Stimulated activated CD4-positive, alpha-beta T cell treated with anti-CD3 and anti-CD28 coated beads, Interleukin-4, amount 100 ng/mL, for 1 hour (primary cell): ENCODE data around the gene HEPACAM.
"Not testable (repeated sequence)": the region's sequence is repeated elsewhere in the genome, so short reads cannot be mapped to it uniquely, and the experiment has no call there.

Source experiments
- DNase-seq: peaks from one replicate; pipeline ENCODE4 v3.0.0-alpha.2; 2020

HEPACAM gene, protein sequence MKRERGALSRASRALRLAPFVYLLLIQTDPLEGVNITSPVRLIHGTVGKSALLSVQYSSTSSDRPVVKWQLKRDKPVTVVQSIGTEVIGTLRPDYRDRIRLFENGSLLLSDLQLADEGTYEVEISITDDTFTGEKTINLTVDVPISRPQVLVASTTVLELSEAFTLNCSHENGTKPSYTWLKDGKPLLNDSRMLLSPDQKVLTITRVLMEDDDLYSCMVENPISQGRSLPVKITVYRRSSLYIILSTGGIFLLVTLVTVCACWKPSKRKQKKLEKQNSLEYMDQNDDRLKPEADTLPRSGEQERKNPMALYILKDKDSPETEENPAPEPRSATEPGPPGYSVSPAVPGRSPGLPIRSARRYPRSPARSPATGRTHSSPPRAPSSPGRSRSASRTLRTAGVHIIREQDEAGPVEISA

DNA sequence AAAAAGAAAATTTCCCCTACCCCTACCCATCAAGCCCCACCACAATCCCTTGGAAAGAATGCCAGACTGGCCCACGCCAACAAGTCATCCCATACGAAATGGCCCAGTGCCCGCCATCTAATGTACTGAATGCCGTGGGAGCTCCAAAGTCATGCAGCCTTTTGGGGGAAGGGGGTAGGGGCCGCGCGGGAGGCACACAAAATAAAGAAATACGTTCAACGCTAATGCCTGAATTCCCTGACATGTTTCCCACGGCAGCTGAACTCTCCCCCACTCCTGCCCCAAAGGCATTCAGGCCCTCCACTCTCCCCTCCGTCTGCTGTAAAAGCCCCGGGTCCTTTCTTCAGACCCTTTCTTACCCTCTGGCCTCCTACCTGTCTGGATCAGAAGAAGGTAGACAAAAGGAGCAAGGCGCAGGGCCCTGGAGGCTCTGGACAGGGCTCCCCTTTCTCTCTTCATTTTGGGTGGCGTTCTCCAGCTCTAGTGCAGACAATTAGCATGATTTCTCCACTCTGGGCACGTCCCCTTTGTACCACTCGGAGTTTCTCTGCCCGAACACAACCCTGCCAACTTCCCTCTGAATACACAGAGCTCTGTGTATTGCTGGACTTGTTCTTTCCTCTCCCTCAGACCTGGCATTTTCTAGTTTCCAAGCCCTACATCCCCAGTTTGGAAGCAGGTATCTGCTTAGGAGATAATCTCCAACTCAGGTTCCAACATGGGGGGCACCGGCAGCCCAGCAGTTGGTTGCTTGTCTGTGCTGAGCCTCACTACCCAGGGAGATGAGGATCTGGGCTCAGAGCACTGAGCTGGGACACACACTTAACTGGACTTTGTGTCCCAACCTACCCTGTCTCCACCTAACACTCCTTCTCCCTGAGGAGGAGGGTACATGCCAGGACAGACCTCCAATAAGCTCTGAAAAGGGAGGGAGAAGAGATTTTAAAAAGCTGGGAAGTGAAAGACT, at the start of gene HEPACAM:
TSS of gene HEPACAM (minus strand) at position 500 of the 967 bp plus-strand sequence. CDS start at position 459, 41 bp downstream.
- no peak for DNase-seq

DNA sequence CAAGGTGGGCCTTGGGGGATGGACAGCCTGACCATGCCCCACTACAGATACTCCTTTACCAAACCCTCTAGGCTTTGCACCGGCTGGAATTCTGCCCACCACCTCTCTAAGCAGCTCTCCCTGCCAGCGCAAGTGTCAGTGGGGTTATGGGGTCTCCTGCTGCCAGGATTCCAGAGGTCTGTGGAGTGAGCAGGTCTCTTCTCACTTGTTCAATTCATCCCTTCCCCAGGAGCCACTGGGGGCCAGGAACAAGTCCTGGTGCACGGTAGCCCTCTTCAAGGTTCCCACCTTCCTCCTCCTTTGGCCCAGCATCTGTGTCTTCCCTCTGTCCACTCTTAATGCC, 48.6 kb upstream of the HEPACAM start:
- DNase-seq = no peak

DNA sequence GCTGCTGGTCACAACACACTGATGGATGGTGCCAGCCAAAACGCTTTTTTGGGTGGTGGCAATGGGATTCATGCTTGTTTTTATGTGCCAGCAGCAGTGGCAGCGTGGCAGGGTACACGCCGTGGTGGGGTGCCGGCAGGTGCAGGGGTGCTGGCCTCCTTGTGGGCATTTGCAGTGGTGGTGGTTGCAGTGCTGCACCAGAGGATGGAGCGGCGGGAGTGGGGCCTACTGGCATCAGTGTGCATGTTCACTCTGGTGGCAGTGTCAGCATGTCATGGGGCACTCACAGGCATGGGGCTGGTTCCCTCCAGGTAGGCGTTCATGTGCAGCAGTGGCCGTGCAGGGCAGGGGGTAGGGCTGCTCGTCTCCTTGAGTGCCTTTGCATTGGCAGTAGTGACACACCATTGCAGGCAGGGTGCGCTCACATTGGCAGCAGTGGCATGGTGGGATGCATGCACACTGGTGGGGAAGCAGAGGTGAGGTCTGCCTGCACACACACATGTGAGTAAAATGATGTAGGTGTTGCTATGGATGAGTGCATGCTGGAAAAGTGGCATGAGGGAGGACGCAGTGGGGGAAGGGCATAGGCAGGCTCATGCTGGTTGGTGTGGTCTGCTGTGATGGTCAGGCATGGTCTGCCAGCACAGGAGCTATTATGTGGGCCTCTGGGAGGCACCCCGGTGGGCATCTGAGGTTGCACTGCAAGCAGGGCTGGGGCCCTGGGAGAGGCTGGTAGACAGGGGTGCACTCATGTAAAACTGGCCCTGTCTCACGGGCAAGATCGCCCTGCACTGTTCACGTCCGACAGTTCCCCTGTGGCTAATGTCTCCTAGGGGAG, 48.0 kb upstream of the HEPACAM start:
- no peak for DNase-seq

DNA sequence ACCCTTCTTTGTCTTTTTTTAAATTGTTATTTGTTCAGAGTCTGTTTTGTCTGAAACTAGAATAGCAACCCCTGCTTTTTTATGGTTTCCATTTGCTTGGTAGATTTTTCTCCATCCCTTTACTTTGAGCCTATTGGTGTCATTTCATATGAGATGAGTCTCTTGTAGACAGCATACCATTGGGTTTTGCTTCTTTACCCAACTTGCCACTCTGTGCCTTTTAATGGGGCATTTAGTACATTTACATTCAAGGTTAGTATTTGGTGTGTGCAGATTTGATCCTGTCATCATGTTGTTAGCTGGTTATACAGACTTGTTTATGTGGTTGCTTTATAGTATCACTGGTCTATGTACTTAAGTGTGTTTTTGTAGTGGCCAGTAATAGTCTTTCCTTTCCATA, 46.2 kb upstream of the HEPACAM start:
- no peak for DNase-seq

DNA sequence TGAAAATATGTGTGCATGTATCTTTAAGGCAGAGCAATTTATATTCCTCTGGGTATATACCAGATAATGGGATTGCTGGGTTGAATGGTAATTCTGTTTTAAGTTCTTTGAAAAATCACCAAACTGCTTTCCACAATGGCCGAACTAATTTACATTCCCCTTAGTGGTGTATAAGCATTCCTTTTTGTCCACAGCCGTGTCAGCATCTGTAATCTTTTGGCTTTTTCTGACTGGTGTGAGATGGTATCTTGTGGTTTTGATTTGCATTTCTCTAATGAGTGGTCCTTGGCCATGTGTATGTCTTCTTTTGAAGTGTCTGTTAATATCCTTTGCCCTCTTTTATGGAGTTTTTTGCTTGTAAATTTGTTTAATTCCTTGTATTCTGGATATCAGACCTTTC, 42.5 kb upstream of the HEPACAM start:
- DNase-seq = no peak

DNA sequence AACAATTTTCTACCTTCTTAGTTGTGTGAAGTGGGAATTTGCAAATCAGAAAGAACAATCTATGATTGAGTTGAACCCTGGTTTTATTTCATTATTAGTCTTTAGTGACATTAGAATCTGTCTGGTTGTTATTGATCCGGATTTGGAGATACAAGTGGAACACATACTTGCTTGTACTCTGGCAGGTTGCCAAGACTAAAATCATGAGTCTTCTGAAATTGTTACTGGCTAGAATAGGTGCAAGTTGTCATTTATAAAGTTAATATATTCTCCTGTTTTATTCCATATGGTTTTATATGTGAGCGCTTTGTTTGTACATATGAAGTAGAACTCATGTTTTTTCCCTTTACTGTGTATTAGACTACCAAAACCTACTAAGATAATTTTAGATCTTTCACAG, 41.2 kb upstream of the HEPACAM start:
- no peak for DNase-seq

DNA sequence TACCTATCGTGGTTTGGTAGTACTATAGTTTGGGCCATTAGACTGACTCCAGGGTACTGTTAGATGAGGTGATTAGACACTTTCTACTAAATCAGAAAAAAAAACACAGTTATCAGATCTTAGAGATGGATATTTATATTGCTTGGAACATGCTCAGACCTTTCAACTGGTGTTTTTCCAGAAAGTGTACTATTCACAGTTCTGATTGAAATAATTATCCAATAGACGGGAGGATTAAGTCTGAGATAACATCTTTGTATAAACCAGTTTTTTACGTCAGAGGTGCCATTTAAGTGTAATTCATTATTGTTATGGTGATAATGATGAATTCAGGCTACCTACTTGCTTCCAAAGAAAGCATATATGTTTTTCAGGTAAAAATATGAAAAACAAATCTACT, 40.7 kb upstream of the HEPACAM start:
- DNase-seq = no peak

DNA sequence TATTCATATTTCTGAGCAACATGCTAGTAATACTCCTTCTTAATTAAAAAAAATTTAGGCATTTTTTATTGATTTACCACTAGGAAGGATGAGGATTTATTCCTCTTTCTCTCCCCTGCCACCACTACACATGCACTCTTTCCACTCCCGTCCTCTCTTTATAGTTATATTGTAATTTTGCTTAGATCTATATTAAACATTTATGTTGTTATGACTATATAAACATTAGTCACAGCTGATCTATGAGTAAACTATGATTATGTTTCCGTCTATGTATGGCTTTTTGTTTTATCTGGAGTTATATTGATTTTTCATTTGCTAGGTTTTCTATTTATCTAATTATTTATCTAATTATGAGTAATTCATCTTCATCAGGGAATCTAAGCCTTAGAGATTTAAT, 36.0 kb upstream of the HEPACAM start:
- no peak for DNase-seq

DNA sequence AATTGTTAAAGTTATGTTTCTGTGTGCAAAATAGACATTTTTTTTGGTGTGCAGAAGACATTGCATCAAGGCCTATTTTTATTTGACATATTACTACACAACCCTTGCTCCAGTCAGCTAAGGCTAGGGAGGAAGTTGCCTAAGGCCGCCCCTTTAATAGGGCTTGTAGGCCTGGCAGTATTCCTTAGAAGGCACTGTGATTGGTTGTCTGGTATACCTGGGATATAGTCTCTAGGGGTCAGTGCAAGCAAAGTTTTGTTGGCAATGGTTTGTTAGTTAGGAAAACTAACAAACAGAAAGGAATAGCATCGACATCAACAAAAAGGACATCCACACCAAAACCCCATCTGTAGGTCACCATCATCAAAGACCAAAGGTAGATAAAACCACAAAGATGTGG, 35.1 kb upstream of the HEPACAM start:
- DNase-seq = no peak

DNA sequence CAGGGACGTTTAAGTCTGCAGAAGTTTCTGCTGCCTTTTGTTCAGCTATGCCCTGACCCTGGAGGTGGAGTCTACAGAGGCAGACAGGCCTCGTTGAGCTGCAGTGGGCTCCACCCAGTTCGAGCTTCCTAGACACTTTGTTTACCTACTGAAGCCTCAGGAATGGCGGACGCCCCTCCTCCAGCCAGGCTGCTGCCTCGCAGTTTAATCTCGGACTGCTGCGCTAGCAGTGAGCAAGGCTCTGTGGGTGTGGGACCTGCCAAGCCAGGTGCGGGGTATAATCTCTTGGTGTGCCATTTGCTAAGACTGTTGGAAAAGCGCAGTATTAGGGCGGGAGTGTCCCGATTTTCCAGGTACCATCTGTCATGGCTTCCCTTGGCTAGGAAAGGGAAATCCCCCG, 32.4 kb upstream of the HEPACAM start:
- DNase-seq = not testable (repeated sequence)

DNA sequence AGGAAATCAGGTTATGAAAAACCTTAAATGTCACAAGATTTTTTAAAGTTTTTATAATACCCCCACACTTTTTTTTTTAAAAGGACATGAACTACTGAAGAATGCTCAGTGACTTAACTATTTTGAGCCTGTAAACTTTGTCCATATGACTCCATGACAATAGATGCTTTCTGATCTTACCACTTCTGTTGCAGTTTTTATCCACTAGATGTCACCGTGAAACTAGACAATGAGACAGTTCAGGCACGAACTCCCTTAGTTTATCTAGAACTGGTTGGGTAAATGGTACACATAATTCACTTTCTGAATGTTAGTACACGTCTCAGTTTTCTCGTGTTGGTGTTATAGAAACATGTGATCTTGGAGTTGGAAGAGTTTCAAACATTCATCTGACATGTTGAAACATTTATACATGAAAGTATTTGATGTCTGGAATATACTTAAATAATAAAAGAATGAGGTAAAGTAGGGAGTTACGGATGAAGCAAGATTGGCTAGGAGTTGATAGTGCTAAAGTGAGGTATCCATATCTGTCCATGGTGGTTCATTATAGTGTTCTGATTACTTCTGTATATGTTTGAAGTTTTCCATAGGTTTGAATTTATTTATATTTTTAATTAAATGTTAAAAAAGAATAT, 26.2 kb upstream of the HEPACAM start:
- DNase-seq = no peak

DNA sequence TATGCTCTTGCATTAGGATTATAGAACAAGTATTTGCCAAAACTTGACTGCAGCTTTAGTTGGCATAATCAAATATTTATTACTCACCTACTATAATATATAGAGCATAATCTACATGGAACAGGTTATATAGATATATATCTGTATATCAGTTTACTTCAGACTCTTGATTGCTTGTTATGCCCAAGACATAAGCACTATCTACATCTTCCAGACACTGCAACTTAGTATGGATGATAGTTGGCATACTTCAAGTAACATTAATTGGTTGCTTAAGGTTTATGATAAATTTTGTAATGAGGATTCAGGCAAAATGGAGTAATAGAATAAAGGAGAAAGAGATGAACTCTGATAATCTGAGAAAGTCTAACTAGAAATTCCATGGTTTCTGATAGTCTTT, 19.2 kb upstream of the HEPACAM start:
- no peak for DNase-seq

DNA sequence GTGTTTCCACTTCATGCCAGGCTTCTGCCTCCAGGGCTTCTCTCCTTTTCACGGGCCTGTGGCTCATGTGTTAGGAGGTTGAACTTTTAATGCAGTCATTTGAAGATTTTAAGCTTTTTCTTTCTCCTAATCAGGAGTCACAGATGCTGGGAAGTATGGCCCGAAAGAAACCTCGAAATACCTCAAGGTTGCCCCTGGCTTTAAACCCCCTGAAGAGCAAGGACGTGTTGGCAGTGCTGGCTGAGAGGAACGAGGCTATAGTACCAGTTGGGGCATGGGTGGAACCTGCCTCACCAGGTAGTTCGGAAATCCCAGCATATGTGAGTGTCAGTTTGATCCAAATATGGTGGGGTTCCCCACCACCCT, 18.7 kb upstream of the HEPACAM start:
- no peak for DNase-seq

DNA sequence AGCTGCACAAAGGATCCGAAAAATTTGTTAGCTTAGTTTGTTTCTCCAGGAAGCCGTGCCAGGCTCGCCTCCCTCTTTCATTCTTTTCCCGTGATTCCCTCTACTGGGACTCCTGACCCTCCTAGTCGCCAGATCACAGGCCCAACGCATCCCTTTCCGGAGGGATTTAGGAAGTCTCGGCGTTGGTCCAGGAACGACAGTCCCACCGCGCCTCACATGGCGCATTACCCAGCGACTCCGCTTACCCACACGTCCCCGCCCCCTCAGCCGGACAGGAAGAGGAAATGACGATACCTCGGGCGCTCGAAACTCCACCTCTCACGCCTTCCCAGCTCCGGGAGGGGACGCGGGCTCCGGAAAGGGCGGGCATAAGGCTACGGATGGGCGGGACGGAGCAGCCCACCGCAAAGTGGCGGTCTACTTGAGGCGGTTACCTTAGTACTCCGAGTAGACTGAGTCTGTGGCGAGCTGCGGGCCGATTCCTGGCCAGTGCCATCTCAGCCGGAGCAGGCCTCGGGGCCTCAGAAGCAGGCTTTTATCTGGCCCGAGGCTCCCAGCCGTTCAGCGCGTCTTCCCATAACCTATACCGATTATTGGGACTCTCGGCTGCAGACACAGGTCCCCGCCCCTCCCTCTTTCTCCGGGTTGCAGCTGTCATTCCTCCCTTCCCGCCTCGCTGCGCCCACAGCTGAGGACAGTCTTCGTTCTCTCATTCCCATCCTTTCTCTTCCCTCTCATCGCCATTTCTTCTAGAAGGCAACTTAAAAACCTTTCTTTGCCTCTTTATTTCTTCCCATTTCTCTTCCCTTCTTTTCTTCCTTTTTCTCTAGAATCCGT, 18.1 kb upstream of the HEPACAM start, which contains the start of gene CCDC15:
TSS of gene CCDC15 (plus strand) at position 450 of the 837 bp plus-strand sequence. CDS start 531 bp downstream, outside the sequence.
- DNase-seq = peak; percentile 96

DNA sequence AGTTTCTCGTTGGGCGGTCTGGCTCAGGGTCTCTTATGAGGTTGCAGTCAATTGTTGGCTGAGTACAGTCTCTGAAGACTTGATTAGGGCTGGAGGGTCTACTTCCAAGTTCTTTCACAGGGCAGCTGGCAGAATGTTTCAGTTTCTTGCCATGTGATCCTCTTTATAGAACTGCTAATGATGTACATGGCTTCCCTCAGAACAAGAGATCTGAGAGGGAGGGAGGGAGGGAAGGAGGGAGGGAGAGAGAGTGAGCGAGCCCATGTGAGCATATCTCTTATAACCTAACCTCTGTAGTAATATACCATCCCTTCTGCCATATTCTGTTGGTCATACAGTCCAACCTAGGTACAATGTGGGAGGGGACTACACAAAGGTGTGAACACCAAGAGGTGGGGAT, 15.5 kb upstream of the HEPACAM start:
- no peak for DNase-seq

DNA sequence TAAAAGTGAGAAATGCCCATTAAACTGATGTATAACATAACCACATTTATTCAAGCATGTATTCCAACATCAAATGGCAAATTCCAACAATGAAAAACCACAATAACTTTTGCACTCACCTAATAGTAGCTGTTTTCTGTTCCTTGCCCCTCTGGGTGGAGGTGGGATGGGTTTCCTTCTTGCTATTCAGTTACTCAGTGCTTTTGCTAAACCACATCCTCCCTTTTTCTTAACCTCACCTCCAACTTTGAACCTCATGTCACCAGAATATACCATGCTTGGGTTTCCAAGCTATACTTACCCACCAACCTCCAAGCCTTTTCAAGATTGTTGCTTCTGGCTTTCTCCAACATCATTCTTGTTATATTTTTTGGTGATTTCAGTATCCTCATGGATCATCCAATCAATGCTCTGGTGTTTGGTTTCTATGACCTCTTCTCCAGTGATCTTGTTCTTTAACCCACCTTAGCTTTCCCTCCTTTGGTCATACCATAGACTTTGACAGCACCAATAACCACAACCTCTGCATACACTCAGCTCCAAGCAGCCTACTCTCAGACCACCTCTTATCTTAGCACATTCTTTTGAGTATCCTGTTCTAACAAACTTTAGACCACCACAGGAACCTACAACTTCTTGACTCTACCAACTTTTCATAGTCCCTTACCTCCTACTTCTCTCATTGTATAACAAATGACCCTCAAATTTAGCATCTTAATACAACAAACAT, 14.9 kb upstream of the HEPACAM start:
- DNase-seq = no peak

DNA sequence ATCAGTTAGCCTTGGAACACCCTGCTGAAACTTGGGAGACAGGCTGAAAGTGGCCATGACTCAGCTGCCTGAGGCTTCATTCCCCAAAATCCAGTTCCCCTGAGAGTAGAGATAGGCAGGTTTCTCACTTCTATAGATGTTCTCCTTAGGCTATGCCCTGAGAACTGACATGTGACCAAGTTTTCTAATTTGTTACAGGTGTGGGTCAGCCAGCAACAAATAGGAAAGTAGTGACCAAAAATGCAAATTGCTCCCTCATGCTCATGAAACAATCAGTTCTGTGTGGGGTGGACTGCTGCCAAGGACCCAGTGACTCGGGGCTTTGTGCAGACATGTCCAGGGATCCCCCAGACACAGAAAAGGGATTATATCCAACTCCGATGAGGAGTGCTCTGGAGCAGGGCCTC, 10.9 kb upstream of the HEPACAM start:
- no peak for DNase-seq

DNA sequence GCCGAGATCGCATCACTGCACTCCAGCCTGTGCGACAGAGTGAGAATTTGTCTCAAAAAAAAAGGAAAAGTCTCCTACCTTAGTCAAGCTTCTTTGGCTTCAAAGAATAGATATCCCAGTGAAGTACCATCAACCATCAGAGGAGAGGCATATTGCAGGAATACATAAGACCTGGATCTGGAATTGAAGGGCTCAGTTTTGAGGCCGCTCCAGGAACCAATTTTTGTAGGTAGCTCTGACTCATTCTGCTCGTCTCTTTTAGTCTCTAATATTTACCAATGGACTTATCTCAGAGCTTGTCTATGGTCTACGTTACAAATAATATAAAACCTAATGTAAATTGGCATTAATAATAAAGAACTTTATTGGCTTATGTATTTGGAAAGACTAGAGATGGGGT, 10.0 kb upstream of the HEPACAM start:
- DNase-seq = no peak

DNA sequence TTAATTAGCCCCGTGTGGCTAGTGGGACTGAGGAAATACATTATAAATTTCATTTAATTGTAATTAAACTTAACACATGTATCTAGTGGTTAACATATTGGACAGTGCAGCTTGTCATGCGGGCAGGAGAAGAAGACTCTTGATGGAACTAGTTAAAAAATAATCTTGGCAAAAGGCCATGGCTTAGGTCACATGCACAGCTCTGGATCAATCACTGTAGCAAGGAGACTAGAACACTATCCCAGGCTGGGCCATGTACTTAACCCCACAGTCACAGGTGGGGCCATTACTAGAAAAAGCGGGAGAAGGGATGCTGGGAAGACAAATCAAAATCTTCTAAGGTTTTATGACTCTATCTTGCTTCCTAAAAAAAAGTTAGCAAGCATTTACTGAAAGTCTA, 8.7 kb upstream of the HEPACAM start:
- DNase-seq = no peak

DNA sequence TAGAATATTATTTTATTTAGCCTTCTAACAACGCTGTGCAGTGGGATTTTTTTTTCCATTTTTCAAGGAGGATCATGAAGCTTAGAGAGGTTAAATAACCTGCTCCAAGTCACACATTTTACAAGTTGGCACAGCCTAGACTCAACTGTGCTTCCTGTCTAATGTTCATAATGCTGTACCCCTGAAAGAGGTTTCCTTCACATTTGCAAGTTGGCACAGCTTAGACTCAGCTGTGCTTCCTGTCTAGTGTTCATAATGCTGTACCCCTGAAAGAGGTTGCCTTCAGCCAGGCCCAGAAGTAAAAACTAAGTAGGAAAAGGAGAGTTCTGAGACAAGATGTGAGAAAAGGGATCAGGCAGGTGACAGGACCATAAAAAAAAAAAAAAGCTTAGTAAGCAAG, 7.9 kb upstream of the HEPACAM start:
- no peak for DNase-seq

DNA sequence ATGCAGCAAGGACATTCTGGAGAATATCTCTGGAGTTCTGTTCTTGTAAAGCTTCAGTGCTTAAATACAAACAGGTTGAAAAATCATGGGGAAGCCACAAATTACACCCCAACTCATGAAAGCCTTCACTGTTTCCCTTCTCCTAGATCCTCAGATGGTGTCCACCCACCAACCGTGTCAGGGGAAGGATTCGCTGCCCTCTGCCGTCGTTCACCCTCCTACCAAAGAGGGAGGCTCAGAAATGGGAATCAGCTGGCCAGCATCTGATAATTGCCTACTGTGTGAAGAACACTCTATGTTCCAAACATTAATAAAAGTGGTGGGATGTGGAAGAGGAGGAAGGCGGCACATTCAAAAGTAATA, 7.4 kb upstream of the HEPACAM start:
- DNase-seq = no peak
